ENCODE measurements around the gene TENT4B.

Gene TENT4B

GRCh38 chr16:50188619-50189136 lies 35.6 kb downstream of the TENT4B start:
- no peaks in the 10 kb centered on the region for H3K36me3 ChIP-seq (ENCODE audit: control insufficient read depth, low read length)
- TF ChIP-seq EZH2phosphoT487 (IDR thresholded peaks at IDR 0.05; ENCODE audit: borderline replicate concordance, low read length), result no peak
- TF ChIP-seq CTCF (IDR thresholded peaks at IDR 0.05; ENCODE audit: low read depth, low read length, poor library complexity, severe bottlenecking), result no peak
- H3K27ac ChIP-seq (ENCODE audit: low read depth, low read length), result no peak overlapping the region
- H3F3A ChIP-seq (ENCODE audit: control insufficient read depth, insufficient read depth), result no peaks in the 10 kb centered on the region
- no peaks in the 10 kb centered on the region for H3K9me2 ChIP-seq (replicated peaks; ENCODE audit: control insufficient read depth, low read length)
- no peak overlapping the region for H3K4me3 ChIP-seq (ENCODE audit: low read length)
- H3K79me2 ChIP-seq (ENCODE audit: control insufficient read depth, low read length), result peaks cover 55% of the 10 kb centered on the region
- no peaks in the 10 kb centered on the region for H3K9me3 ChIP-seq (ENCODE audit: control insufficient read depth, insufficient read depth, low read length)
- no peaks in the 10 kb centered on the region for H3K27me3 ChIP-seq (ENCODE audit: control insufficient read depth, low read length)
- peaks cover under 1% of the 10 kb centered on the region; the same call in 1 of the 2 replicates for H3K4me1 ChIP-seq (ENCODE audit: control insufficient read depth, low read length)
- H3K4me2 ChIP-seq (ENCODE audit: low read length), result no peak overlapping the region
- H4K20me1 ChIP-seq (ENCODE audit: control insufficient read depth, insufficient read depth, low read depth, low read length), result peaks cover 7% of the 10 kb centered on the region; the same call in 1 of the 2 replicates

- no peaks in the 10 kb centered on the region for H3K9me3 ChIP-seq (ENCODE audit: control insufficient read depth, insufficient read depth, low read length)
- TF ChIP-seq EZH2phosphoT487 (IDR thresholded peaks at IDR 0.05; ENCODE audit: borderline replicate concordance, low read length), result no peak
- TF ChIP-seq CTCF (IDR thresholded peaks at IDR 0.05; ENCODE audit: low read depth, low read length, poor library complexity, severe bottlenecking), result no peak
- no peaks in the 10 kb centered on the region for H3K27me3 ChIP-seq (ENCODE audit: control insufficient read depth, low read length)
- peaks cover 49% of the 10 kb centered on the region for H3K79me2 ChIP-seq (ENCODE audit: control insufficient read depth, low read length)
- H3K9me2 ChIP-seq (replicated peaks; ENCODE audit: control insufficient read depth, low read length), result no peaks in the 10 kb centered on the region
- H4K20me1 ChIP-seq (ENCODE audit: control insufficient read depth, insufficient read depth, low read depth, low read length), result peaks cover 5% of the 10 kb centered on the region; the same call in 1 of the 2 replicates
- H3K4me1 ChIP-seq (ENCODE audit: control insufficient read depth, low read length), result peaks cover 16% of the 10 kb centered on the region
- no peak overlapping the region for H3K27ac ChIP-seq (ENCODE audit: low read depth, low read length)
- no peak overlapping the region for H3K4me2 ChIP-seq (ENCODE audit: low read length)
- H3K4me3 ChIP-seq (ENCODE audit: low read length), result no peak overlapping the region
- H3K36me3 ChIP-seq (ENCODE audit: control insufficient read depth, low read length), result no peaks in the 10 kb centered on the region
- H3F3A ChIP-seq (ENCODE audit: control insufficient read depth, insufficient read depth), result no peaks in the 10 kb centered on the region
Observed at GRCh38 chr16:50190292-50190691, 37.2 kb downstream of the TENT4B start.

- TF ChIP-seq CTCF (IDR thresholded peaks at IDR 0.05; ENCODE audit: low read depth, low read length, poor library complexity, severe bottlenecking) (no peak), EZH2phosphoT487 (IDR thresholded peaks at IDR 0.05; ENCODE audit: borderline replicate concordance, low read length) (no peak)
- no peaks in the 10 kb centered on the region for H3F3A ChIP-seq (ENCODE audit: control insufficient read depth, insufficient read depth)
- no peaks in the 10 kb centered on the region for H4K20me1 ChIP-seq (ENCODE audit: control insufficient read depth, insufficient read depth, low read depth, low read length)
- peaks cover 39% of the 10 kb centered on the region for H3K4me1 ChIP-seq (ENCODE audit: control insufficient read depth, low read length)
- H3K36me3 ChIP-seq (ENCODE audit: control insufficient read depth, low read length), result no peaks in the 10 kb centered on the region
- H3K9me3 ChIP-seq (ENCODE audit: control insufficient read depth, insufficient read depth, low read length), result no peaks in the 10 kb centered on the region
- H3K4me2 ChIP-seq (ENCODE audit: low read length), result no peak overlapping the region
- H3K27me3 ChIP-seq (ENCODE audit: control insufficient read depth, low read length), result no peaks in the 10 kb centered on the region
- no peak overlapping the region for H3K4me3 ChIP-seq (ENCODE audit: low read length)
- peaks cover 51% of the 10 kb centered on the region for H3K79me2 ChIP-seq (ENCODE audit: control insufficient read depth, low read length)
- H3K9me2 ChIP-seq (replicated peaks; ENCODE audit: control insufficient read depth, low read length), result no peaks in the 10 kb centered on the region
- no peak overlapping the region for H3K27ac ChIP-seq (ENCODE audit: low read depth, low read length)
Observed at GRCh38 chr16:50192386-50193050, 39.4 kb downstream of the TENT4B start.
